ENCODE data around the gene MYBL2.
"Not testable (repeated sequence)": the region's sequence is repeated elsewhere in the genome, so short reads cannot be mapped to it uniquely, and the experiment has no call there.

The MYBL2 gene

GRCh38 chr20:43666376-43667328 lies at the start of gene MYBL2:
Gene MYBL2, plus strand, starts transcription at chr20:43667114. Its CDS starts 170 bp downstream, at chr20:43667284.
- no peak for DNase-seq (ENCODE audit: extremely low read depth, low read depth)
- no peak for TF ChIP-seq CTCF (IDR thresholded peaks at IDR 0.05; ENCODE audit: low read depth, low read length, missing control alignments)
- H3K4me3 ChIP-seq (replicated peaks; ENCODE audit: low read depth, low read length), result peak within 1 kb of the TSS; percentile 62

DNA sequence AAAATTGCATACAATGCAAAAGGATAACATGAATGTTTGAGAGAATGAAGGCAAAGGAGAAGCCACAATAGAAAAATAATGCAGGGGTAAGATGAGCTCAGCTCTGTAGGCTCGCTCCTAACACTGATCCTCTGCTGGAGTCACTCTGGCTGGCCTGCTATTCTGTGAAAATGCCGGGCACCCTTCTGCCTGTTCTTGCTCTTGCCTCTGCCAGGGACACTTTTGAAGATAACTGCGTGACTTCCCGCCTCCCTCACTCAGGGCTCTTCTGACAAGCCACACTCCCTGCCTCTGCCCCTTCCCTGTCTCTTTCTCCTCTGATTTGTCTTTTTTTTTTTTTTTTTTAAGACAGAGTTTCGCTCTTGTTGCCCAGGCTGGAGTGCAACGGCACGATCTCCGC lies 35.3 kb upstream of the MYBL2 start:
- no peak for DNase-seq (ENCODE audit: extremely low read depth, low read depth)
- no peak overlapping the region for H3K4me3 ChIP-seq (replicated peaks; ENCODE audit: low read depth, low read length)
- no peak for TF ChIP-seq CTCF (IDR thresholded peaks at IDR 0.05; ENCODE audit: low read depth, low read length, missing control alignments)

DNA sequence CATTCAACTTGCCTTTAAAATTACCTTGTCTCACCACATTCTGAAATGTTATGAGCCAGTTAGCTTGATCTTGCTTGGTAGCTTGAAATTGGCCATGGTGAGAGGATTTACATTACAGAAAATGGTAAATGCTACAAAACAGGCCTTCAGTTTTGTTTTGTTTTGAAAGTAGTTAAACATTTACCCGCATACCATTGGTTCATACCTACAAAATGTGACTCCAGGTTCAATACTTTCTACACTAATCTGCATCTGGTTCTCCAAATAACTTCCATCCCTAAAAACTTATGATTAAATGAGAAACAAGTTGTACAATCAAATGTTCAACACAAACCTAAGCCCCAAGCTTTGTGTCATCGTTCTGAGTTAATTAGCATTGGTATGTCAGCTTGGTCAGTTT lies 30.5 kb upstream of the MYBL2 start:
- H3K4me3 ChIP-seq (replicated peaks; ENCODE audit: low read depth, low read length), result no peak overlapping the region
- TF ChIP-seq CTCF (IDR thresholded peaks at IDR 0.05; ENCODE audit: low read depth, low read length, missing control alignments), result no peak
- no peak for DNase-seq (ENCODE audit: extremely low read depth, low read depth)

- DNase-seq (ENCODE audit: extremely low read depth, low read depth), result no peak
Observed at GRCh38 chr20:43642548-43642947, 24.4 kb upstream of the MYBL2 start.

DNA sequence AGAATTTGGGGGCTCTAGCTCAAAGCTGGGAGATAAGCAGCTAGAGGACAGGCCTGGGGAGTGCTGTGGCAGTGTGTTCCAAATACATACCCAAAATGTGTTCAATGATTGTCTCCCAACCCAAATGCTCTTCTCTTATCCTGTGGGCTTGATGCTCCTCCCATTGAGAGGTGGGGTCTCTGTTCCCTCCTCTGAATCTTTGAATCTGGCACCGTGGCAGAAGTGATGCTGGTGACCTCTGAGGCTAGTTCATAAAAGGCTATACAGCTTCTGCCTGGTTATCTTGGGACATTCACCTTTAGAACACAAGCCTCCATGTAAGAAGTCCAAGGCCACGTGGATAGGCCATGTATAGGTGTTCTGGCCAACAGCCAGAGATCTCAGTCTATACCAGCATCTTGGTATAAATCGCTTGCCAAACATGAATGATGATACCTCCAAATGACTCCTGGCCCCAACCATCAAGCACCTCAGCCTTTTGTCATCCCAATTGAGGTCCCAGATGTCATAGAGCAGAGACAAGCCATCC lies 15.9 kb upstream of the MYBL2 start:
- no peak for DNase-seq (ENCODE audit: extremely low read depth, low read depth)
- TF ChIP-seq CTCF (IDR thresholded peaks at IDR 0.05; ENCODE audit: low read depth, low read length, missing control alignments), result no peak
- H3K4me3 ChIP-seq (replicated peaks; ENCODE audit: low read depth, low read length), result no peak overlapping the region

More at GRCh38 chr20:43642548-43642947, 24.4 kb upstream of the MYBL2 start:
- no peak overlapping the region for H3K4me3 ChIP-seq (replicated peaks; ENCODE audit: low read depth, low read length)
- no peak for TF ChIP-seq CTCF (IDR thresholded peaks at IDR 0.05; ENCODE audit: low read depth, low read length, missing control alignments)

DNA sequence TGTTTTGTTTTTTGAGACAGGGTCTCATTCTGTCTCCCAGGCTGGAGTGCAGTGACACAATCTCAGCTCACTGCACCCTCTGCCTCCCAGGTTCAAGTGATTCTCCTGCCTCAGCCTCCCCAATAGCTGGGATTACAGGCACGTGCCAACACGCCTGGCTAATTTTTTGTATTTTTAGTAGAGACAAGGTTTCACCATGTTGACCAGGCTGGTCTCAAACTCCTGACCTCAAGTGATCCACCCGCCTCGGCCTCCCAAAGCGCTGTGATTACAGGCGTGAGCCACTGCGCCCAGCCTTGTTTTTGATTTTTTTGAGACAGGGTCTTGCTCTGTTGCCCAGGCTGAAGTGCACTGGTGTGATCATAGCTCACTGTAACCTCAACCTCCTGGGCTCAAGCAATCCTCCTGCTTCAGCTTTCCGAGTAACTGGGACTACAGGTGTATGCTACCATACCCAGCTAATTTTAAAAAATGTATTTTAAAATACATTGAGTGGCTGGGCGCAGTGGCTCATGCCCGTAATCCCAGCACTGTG lies 15.2 kb upstream of the MYBL2 start:
- not testable (repeated sequence) for DNase-seq (ENCODE audit: extremely low read depth, low read depth); H3K4me3 ChIP-seq (replicated peaks; ENCODE audit: low read depth, low read length)

- no peak for DNase-seq (ENCODE audit: extremely low read depth, low read depth)
- TF ChIP-seq CTCF (IDR thresholded peaks at IDR 0.05; ENCODE audit: low read depth, low read length, missing control alignments), result no peak
- no peak overlapping the region for H3K4me3 ChIP-seq (replicated peaks; ENCODE audit: low read depth, low read length)
Observed at GRCh38 chr20:43653966-43654365, 12.9 kb upstream of the MYBL2 start.

DNA sequence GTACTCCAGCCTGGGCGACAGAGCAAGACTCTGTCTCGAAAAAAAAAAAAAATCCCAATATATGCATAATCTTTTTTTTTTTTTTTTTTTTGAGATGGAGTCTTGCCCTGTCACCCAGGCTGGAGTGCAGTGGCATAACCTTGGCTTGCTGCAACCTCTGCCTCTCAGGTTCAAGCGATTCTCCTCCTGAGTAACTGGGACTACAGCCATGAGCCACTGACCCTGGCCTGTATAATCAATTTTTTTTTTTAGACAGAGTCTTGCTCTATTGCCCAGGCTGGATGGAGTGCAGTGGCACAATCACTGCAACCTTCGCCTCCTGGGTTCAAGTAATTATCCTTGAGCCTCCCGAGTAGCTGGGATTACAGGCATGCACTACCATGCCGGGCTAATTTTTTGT lies 11.7 kb upstream of the MYBL2 start:
- not testable (repeated sequence) for DNase-seq (ENCODE audit: extremely low read depth, low read depth); H3K4me3 ChIP-seq (replicated peaks; ENCODE audit: low read depth, low read length)
